Body of pancreas (tissue), 4 donors: ENCODE data around the gene PWWP2B. TPM values are rescaled to one million over a fixed set of nuclear protein-coding genes. Genes with fewer than 3 reads are reported as not detected.

Source experiments
- ATAC-seq: fragments of 150-250 bp; one replicate; pipeline ENCODE4 v1.9.1; 2016
- DNase-seq, 4 donors: peaks; one replicate each; pipeline ENCODE4 v3.0.0-alpha.2; 2019
- H3K27ac ChIP-seq, 4 donors: fragments of 200-600 bp; sonication (generic); 1 replicate in 3 of 4; 2 replicates in 1 of 4; pipeline versions ENCODE4 v1.5.1 to v1.6.1; 2016 to 2019; ENCODE audit warnings: mild to moderate bottlenecking in 1 of 4, mixed read lengths in 1 of 4, moderate library complexity in 1 of 4
- H3K27me3 ChIP-seq, 2 donors: fragments of 200-600 bp; sonication (generic); one replicate each; pipeline ENCODE4 v1.6.0; 2016; ENCODE audit warnings: mild to moderate bottlenecking in 1 of 2
- H3K36me3 ChIP-seq, 2 donors: fragments of 200-600 bp; sonication (generic); replicated peaks in 1 of 2; 2 replicates each; pipeline ENCODE4 v1.5.1; 2016; ENCODE audit warnings: low read depth in 2 of 2; ENCODE audit not compliant: insufficient read depth in 1 of 2
- H3K4me1 ChIP-seq: fragments of 200-600 bp; sonication (generic); one replicate; pipeline ENCODE4 v1.6.0; 2016
- H3K4me3 ChIP-seq, 2 donors: fragments of 200-600 bp; sonication (generic); 1 replicate in 1 of 2; 2 replicates in 1 of 2; pipeline ENCODE4 v1.5.1; 2016 to 2019
- H3K9me3 ChIP-seq, 3 donors: fragments of 200-600 bp; sonication (generic); 1 replicate in 2 of 3; 2 replicates in 1 of 3; pipeline ENCODE4 v1.5.1; 2016
- POLR2A ChIP-seq, 3 donors: fragments of 450-650 bp; IDR thresholded peaks; one replicate each; pipeline ENCODE4 v1.6.1; 2016; ENCODE audit warnings: antibody characterized with exemption in 3 of 3, mild to moderate bottlenecking in 2 of 3
- WGBS, 2 donors: methylation state at CpG; one replicate each; pipeline ENCODE4 v1.1.5; 2017; 5-methylcytosine and 5-hydroxymethylcytosine counted together
- intact Hi-C: fragments of 100-400 bp; cut with DNase I; formaldehyde crosslinking; loops from one replicate; pipeline ENCODE4 v1.15.1; 2023
- total RNA-seq, 2 donors: library from RNA; depleted of rRNA; stranded (reverse); fragments of >200 nt; gene quantifications; one replicate each; pipeline ENCODE4 v1.1.0, GENCODE V29; 2016
- TF ChIP-seq, protein P1 (sequence below), 7 experiments: fragments of 450-650 bp in 4 of 7; fragments of 200-600 bp in 3 of 7; sonication (generic) in 3 of 7; IDR thresholded peaks; one replicate each; pipeline ENCODE4 v1.5.1; 2016 to 2019; ENCODE audit warnings: antibody characterized with exemption in 7 of 7

PWWP2B gene
- total RNA-seq, 2 donors from 2014 or later = 31.9 to 46.5 TPM

DNA sequence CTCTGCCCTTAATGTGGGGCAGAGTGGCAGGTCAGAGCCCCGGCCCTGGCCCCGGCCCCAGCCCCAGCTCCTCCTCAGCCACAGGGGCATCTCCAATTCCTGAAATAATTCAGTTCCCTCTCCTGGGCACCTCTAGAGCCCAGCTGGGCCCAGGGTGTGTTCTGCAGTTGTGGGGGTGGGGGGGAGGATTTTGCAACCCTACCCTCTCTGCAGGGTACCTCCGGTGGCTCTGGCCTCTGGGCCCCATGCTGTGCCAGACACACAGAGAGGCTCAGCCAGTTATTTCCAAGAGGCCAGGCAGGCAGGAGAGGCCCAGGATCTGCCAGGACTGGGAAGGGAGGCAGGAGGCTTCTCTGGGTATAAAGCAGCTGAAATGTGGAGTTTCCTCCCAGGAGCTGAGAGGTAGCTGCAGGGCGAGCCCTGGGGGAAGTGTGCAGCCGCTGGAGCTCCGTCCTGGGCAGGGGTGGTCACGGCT, 47.9 kb downstream of the PWWP2B start:
- 46 to 50% methylated on average over 4 to 7 of the region's 7 CpGs for WGBS, 2 donors
- H3K4me3 ChIP-seq = no peak overlapping the region
- DNase-seq (no peak), ATAC-seq (no peak)
- TF ChIP-seq, protein P1, sequence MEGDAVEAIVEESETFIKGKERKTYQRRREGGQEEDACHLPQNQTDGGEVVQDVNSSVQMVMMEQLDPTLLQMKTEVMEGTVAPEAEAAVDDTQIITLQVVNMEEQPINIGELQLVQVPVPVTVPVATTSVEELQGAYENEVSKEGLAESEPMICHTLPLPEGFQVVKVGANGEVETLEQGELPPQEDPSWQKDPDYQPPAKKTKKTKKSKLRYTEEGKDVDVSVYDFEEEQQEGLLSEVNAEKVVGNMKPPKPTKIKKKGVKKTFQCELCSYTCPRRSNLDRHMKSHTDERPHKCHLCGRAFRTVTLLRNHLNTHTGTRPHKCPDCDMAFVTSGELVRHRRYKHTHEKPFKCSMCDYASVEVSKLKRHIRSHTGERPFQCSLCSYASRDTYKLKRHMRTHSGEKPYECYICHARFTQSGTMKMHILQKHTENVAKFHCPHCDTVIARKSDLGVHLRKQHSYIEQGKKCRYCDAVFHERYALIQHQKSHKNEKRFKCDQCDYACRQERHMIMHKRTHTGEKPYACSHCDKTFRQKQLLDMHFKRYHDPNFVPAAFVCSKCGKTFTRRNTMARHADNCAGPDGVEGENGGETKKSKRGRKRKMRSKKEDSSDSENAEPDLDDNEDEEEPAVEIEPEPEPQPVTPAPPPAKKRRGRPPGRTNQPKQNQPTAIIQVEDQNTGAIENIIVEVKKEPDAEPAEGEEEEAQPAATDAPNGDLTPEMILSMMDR (IDR thresholded peaks at IDR 0.05) = no peak
- TF ChIP-seq POLR2A (IDR thresholded peaks at IDR 0.05) = no peak
- no peaks in the 10 kb centered on the region for H3K9me3 ChIP-seq
- intact Hi-C loops = no loop called here
- H3K27ac ChIP-seq = no peak overlapping the region
- peaks cover 21% of the 10 kb centered on the region for H3K4me1 ChIP-seq
- H3K27me3 ChIP-seq = no peaks in the 10 kb centered on the region
- no peaks in the 10 kb centered on the region for H3K36me3 ChIP-seq

GRCh38 chr10:132445516-132446194, 48.7 kb downstream of the PWWP2B start:
- H3K4me1 ChIP-seq = peaks cover 21% of the 10 kb centered on the region
- peak overlapping the region in 2 of 4 donors; percentile 83 to 90 for H3K27ac ChIP-seq
- ATAC-seq = no peak
- H3K27me3 ChIP-seq = no peaks in the 10 kb centered on the region
- DNase-seq = no peak
- no peaks in the 10 kb centered on the region for H3K9me3 ChIP-seq
- TF ChIP-seq POLR2A (IDR thresholded peaks at IDR 0.05) = no peak
- TF ChIP-seq, protein P1 (IDR thresholded peaks at IDR 0.05) = no peak
- WGBS, 2 donors = 86 to 88% methylated on average over 13 to 22 of the region's 22 CpGs
- intact Hi-C loops = no loop called here
- no peak overlapping the region for H3K4me3 ChIP-seq
- no peaks in the 10 kb centered on the region for H3K36me3 ChIP-seq

DNA sequence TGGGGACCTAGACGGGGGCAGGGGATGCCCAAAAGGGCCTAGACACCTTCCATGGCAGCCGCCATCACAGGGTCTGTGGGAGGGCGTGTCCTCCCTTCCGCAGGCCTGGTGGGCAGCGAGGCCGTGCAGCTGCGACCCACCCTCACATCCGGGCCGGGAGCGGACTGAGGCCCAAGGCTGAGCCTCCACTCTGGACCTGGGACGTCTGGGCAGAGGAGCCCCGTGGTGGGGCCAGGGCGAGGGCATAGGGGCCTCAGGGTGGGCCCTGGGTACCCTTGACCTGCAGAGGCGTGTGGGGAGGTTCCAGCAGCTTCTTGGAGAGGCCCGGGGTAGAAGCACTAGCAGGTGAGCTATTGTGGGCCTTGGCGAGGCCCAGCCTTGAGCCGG, 49.2 kb downstream of the PWWP2B start:
- WGBS, 2 donors = 86 to 94% methylated on average over 3 to 17 of the region's 17 CpGs
- intact Hi-C loops = no loop called here
- ATAC-seq (no peak), DNase-seq (no peak)
- Histone ChIP-seq H3K27ac (peak overlapping the region; percentile 70 to 90 (median 81)), H3K36me3 (no peaks in the 10 kb centered on the region), H3K4me1 (peaks cover 21% of the 10 kb centered on the region), H3K9me3 (no peaks in the 10 kb centered on the region), H3K27me3 (no peaks in the 10 kb centered on the region), H3K4me3 (no peak overlapping the region)
- TF ChIP-seq POLR2A (IDR thresholded peaks at IDR 0.05) = no peak
- TF ChIP-seq, protein P1 (IDR thresholded peaks at IDR 0.05) = no peak

GRCh38 chr10:132446661-132447445, 49.9 kb downstream of the PWWP2B start:
- no peaks in the 10 kb centered on the region for H3K36me3 ChIP-seq
- WGBS, 2 donors = 30 to 45% methylated on average over 9 to 14 of the region's 17 CpGs
- DNase-seq (peak; percentile 74 to 89 (median 84)), ATAC-seq (peak; percentile 76)
- intact Hi-C loops = no loop called here
- peak overlapping the region; percentile 70 to 90 (median 81) for H3K27ac ChIP-seq
- no peak overlapping the region for H3K4me3 ChIP-seq
- H3K4me1 ChIP-seq = peaks cover 22% of the 10 kb centered on the region
- H3K9me3 ChIP-seq = no peaks in the 10 kb centered on the region
- no peaks in the 10 kb centered on the region for H3K27me3 ChIP-seq
- peak in 2 of 3 donors; percentile 17 to 29 for TF ChIP-seq POLR2A (IDR thresholded peaks at IDR 0.05)
- TF ChIP-seq, protein P1 (IDR thresholded peaks at IDR 0.05) = peak; percentile 32 to 87 (median 79)
